Activated naive CD8-positive, alpha-beta T cell treated with anti-CD3 and anti-CD28 coated beads, Interleukin-2, amount 10 ng/mL, durations not matched to agents 7 days and 5 days (primary cell): ENCODE data around the gene ARHGAP44. TPM values are rescaled to one million over a fixed set of nuclear protein-coding genes. Genes with fewer than 3 reads are reported as not detected.

Source experiments
- ATAC-seq: fragments of 150-1000 bp; cut with Tn5 transposase; one replicate; pipeline ENCODE4 v1.10.0; 2021; ENCODE audit warnings: low read depth, moderate library complexity
- POLR2A ChIA-PET: fragments of 350-600 bp; sonication (Branson Sonifier 250); formaldehyde crosslinking; loops from one replicate; lab custom pipeline; 2021; ENCODE audit warnings: antibody characterized with exemption; lab: Charles Lee
- DNase-seq: peaks from one replicate; pipeline ENCODE4 v3.0.0; 2021
- H3K27ac Mint-ChIP-seq: one replicate; pipeline ENCODE4 v1.8.0; 2022; ENCODE audit warnings: mild to moderate bottlenecking, mixed read lengths
- H3K27me3 Mint-ChIP-seq: one replicate; pipeline ENCODE4 v1.8.0; 2022; ENCODE audit warnings: mild to moderate bottlenecking, moderate library complexity, mixed read lengths
- H3K36me3 Mint-ChIP-seq: one replicate; pipeline ENCODE4 v1.8.0; 2021; ENCODE audit warnings: mild to moderate bottlenecking, mixed read lengths
- H3K4me1 Mint-ChIP-seq: one replicate; pipeline ENCODE4 v1.8.0; 2021; ENCODE audit warnings: mixed read lengths
- H3K4me3 Mint-ChIP-seq: one replicate; pipeline ENCODE4 v1.8.0; 2022; ENCODE audit warnings: mild to moderate bottlenecking, moderate library complexity, mixed read lengths
- H3K9me3 Mint-ChIP-seq: one replicate; pipeline ENCODE4 v1.8.0; 2021; ENCODE audit warnings: mixed read lengths
- total RNA-seq, 2 experiments: library from RNA; stranded (reverse); gene quantifications; one replicate each; pipeline ENCODE4 v1.2.3, GENCODE V29; 2021

The ARHGAP44 gene
- total RNA-seq, 2 experiments from 2014 or later = not detected

DNA sequence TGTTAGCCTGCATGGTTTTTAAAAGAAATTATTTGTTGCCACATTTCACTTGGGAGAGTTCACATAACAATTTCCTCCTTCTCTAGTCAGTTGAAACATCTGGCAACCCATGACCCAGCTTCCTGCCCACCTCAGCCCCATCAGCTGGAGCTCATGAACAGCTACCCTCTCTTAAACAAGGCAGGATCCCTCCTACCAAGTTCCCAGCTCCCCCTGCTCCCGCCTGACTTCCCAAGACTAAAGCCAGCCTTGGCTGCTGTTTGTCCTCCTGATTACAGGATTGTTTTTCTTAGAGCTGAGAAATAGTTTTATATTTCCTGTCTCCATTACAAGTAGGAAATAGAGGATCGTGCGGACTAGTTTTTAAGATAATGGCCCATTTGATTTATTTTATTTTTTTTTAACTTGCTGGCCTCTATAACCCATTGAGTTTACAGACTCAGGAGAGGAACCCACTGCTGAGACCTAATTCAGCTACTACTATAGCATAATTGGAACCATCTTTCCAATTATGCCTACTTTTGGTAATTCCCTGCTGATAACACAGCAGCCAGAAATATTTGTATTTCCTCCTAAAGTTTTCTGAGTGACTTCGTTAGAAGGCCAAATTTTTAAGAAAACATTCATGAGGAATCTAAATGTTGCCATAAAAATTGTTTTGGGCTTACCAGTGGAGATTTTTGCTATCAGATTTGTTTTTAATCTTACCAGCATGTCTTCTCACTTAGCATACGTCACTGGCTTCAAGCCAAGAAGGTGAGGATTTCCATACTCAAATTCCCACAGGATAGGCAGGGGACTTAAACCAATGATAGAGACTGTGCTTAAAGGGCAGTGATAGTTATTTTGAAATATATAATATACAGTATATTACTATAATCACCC is 138.5 kb downstream of the ARHGAP44 start:
- Mint-ChIP-seq H3K9me3 (no peaks in the 10 kb centered on the region), H3K4me1 (no peaks in the 10 kb centered on the region), H3K27ac (no peak overlapping the region), H3K36me3 (no peaks in the 10 kb centered on the region), H3K4me3 (no peak overlapping the region), H3K27me3 (no peaks in the 10 kb centered on the region)
- POLR2A ChIA-PET = no interaction called here
- DNase-seq (no peak), ATAC-seq (no peak)

DNA sequence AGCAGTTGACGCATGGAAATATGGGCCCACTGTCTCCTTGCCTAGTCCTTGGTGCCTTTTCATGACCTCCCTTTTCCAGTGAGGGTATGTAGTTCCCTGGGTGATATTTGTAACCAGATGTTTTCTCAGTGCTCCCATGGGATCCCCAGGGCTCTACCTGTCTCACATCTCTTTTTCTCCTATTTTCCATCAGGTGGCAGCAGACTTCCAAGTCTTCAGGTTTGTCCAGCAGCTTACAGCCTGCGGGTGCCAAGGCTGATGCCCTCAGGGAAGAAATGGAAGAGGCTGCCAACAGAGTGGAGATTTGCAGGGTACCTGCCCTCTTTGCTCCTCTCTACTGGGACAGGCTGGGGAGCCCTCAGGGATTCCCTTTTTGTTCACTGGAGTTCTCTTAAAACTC is 139.4 kb downstream of the ARHGAP44 start:
- H3K36me3 Mint-ChIP-seq = no peaks in the 10 kb centered on the region
- no peak for ATAC-seq
- POLR2A ChIA-PET = no interaction called here

DNA sequence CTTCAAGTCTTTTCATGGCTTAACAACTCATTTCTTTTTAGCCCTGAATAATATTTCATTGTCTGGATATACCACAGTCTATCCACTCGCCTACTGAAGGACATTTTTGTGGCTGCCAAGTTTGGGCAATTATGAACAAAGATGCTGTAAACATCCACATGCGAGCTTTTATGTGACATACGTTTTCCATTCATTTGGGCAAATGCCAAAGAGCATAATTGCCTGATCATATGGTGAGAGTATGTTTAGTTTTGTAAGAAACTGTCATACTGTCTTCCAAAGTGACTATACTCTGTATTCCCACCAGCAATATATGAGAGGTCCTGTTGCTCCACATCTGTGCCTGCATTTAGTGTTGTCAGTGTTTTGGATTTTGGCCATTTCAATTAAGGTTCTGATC is 147.2 kb downstream of the ARHGAP44 start:
- no peak overlapping the region for H3K27ac Mint-ChIP-seq
- no peaks in the 10 kb centered on the region for H3K36me3 Mint-ChIP-seq
- H3K4me1 Mint-ChIP-seq = no peaks in the 10 kb centered on the region
- peaks cover under 1% of the 10 kb centered on the region for H3K27me3 Mint-ChIP-seq
- DNase-seq (no peak), ATAC-seq (no peak)
- no peak overlapping the region for H3K4me3 Mint-ChIP-seq
- POLR2A ChIA-PET = no interaction called here
- H3K9me3 Mint-ChIP-seq = peaks cover 5% of the 10 kb centered on the region

More for the DNA sequence above, 139.4 kb downstream of the ARHGAP44 start:
- H3K4me3 Mint-ChIP-seq = no peak overlapping the region
- no peak overlapping the region for H3K27ac Mint-ChIP-seq
- peaks cover 2% of the 10 kb centered on the region for H3K9me3 Mint-ChIP-seq
- H3K27me3 Mint-ChIP-seq = no peaks in the 10 kb centered on the region
- H3K4me1 Mint-ChIP-seq = no peaks in the 10 kb centered on the region
- no peak for DNase-seq

DNA sequence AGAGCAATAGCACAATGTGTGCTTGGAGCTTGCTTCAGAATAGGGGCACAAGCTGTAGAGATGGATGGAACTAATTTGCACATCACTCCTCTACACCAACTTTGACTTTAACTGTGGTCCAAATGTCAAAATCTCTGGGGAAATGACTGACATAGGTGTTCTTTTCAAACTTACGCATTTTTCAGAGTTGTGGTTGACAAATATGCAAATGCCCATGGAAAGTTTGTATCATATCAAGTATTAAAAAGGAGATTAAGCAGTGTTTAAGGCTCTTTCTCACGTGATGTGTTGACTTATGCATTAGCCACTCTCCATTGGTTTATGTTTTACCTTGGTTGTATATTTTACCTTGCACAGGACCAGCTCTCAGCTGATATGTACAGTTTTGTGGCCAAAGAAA is 151.4 kb downstream of the ARHGAP44 start:
- no peaks in the 10 kb centered on the region for H3K36me3 Mint-ChIP-seq
- POLR2A ChIA-PET = no interaction called here

DNA sequence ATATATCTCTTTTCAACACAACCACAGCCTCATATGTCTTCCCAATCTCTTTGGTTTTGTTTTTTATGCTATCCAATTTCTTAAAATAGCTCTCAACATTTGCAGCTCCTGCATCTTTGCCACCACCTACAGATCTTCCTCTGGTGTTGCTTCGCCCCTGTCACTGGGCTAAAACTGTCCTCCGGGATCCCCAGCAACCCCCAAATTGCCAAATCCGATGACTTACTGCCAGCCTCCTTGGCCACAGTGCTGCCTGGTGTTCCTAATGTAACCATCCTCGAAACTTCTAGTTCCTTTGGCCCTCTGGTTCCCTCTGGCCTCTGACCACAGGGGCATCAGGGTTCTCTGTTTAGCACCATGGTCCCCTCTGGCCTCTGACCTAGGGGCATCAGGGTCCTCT is 157.7 kb downstream of the ARHGAP44 start:
- Mint-ChIP-seq H3K4me3 (no peak overlapping the region), H3K4me1 (no peaks in the 10 kb centered on the region), H3K27ac (no peak overlapping the region), H3K9me3 (no peaks in the 10 kb centered on the region), H3K27me3 (no peaks in the 10 kb centered on the region), H3K36me3 (no peaks in the 10 kb centered on the region)
- DNase-seq = no peak
- POLR2A ChIA-PET = no interaction called here
- ATAC-seq = no peak

More for the DNA sequence above, 151.4 kb downstream of the ARHGAP44 start:
- no peak for ATAC-seq
- DNase-seq = no peak
- Mint-ChIP-seq H3K4me1 (no peaks in the 10 kb centered on the region), H3K27ac (no peak overlapping the region), H3K27me3 (peaks cover 2% of the 10 kb centered on the region), H3K4me3 (no peak overlapping the region), H3K9me3 (peaks cover 1% of the 10 kb centered on the region)

DNA sequence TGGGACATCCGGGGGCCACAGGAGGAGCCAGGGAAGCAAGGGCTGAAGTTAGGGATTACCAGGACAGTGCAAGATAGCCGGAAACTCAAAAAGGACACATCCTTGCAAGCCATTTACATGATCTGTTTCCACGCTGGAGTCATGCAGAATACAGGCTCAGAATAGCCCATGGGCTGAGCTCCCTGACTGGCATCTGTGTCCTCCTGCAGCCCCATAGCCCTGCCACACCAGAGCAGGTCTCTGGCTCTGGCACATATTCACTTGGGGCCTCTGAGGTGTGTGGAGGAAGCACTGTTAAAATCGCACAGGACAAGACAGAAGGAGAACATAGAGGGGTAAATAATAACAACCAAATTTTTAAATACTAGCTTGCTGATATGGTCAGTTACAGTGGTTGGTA is 162.7 kb downstream of the ARHGAP44 start:
- Mint-ChIP-seq H3K4me3 (no peak overlapping the region), H3K4me1 (no peaks in the 10 kb centered on the region), H3K36me3 (no peaks in the 10 kb centered on the region), H3K27me3 (no peaks in the 10 kb centered on the region), H3K9me3 (peaks cover 1% of the 10 kb centered on the region), H3K27ac (no peak overlapping the region)
- DNase-seq (no peak), ATAC-seq (no peak)
- POLR2A ChIA-PET = no interaction called here

DNA sequence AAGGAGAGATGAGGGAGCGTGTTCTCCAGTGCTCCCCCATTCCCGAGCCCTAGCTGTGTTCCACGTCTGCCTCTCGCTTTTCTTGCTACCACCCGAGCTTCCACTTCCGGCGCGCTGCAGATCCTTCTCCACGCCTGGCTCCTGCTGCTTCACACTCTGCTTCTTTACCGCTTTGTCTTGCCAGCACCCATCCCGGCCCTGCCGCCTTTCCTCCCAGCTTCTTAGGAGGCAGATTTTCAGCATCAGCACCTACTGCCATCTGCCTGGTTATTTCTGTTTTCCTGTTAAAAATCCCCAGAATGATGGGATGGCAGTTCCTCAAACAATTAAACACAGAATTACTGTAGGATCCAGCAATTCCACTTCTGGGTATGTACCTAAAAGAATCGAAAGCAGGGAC is 163.9 kb downstream of the ARHGAP44 start:
- no peaks in the 10 kb centered on the region for H3K36me3 Mint-ChIP-seq
- H3K4me3 Mint-ChIP-seq = no peak overlapping the region

DNA sequence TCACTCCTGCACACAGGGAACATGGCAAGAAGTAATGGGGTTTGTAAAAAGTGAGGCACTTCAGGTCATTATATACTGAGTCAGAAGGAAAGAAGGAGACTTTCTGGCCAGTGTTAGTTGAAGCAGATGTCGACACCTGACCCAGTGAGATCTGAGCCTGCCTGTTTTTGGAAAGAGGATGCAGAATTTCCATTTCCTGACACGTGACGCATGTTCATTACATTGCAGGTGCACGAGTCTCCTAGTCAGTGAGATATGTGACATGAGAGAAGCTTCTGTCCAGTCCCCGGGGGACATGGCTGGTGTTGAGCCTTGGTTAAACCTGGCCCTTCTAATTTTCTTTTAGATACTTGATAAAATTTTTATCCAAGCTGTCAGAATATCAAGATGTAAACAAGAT is 166.2 kb downstream of the ARHGAP44 start:
- ATAC-seq = no peak
- Mint-ChIP-seq H3K27ac (no peak overlapping the region), H3K27me3 (no peaks in the 10 kb centered on the region), H3K36me3 (no peaks in the 10 kb centered on the region), H3K4me1 (no peaks in the 10 kb centered on the region), H3K4me3 (no peak overlapping the region), H3K9me3 (peaks cover 3% of the 10 kb centered on the region)
- POLR2A ChIA-PET = no interaction called here
- no peak for DNase-seq

More for the DNA sequence above, 163.9 kb downstream of the ARHGAP44 start:
- H3K27ac Mint-ChIP-seq = no peak overlapping the region
- POLR2A ChIA-PET = interaction anchor here (0.6 kb wide), 1 partner anchor 93 kb away, joined by 3 read pairs; no protein-coding TSS in a partner anchor
- H3K27me3 Mint-ChIP-seq = no peaks in the 10 kb centered on the region
- DNase-seq = no peak
- H3K9me3 Mint-ChIP-seq = peaks cover 3% of the 10 kb centered on the region
- no peak for ATAC-seq
- no peaks in the 10 kb centered on the region for H3K4me1 Mint-ChIP-seq

DNA sequence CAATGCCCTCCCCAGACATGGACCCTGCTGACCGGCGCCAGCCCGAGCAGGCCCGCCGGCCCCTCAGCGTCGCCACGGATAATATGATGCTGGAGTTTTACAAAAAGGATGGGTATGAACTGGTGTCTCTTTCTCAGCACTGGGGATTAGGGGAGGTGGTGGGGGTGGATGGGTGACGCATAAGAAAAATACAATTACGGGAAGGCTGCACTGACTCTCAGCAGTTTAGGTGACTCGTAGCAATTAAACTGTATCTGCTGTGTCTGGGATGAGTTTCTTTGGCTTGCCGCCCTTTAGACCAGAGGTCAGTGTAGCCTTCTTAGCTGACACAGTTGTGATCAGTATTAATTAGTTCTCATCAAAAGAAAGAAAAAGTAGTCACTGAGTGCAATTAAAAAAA is 169.5 kb downstream of the ARHGAP44 start:
- DNase-seq = no peak
- H3K27me3 Mint-ChIP-seq = no peaks in the 10 kb centered on the region
- no peak for ATAC-seq
- H3K36me3 Mint-ChIP-seq = no peaks in the 10 kb centered on the region
- POLR2A ChIA-PET = no interaction called here
- no peaks in the 10 kb centered on the region for H3K4me1 Mint-ChIP-seq
- no peak overlapping the region for H3K4me3 Mint-ChIP-seq
- no peak overlapping the region for H3K27ac Mint-ChIP-seq
- H3K9me3 Mint-ChIP-seq = peaks cover 3% of the 10 kb centered on the region

DNA sequence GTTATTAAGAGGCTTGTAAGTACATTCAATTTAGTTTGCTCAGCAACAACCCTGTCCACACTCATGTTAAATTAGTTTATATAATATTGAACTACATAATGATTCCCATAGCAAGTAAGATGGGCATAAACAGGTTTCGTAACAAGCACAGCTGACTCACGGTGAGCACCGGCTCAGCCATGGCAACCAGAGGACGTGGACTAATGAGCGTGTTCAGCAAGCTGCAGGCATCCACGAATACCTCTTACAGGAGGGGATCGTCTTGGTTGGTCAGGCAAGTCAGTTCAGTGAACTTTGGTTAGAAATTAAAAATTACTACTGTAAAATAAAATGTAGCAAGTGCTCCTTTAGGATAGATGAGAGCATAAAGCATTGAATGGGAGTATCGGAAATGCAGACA is 170.1 kb downstream of the ARHGAP44 start:
- H3K4me3 Mint-ChIP-seq = no peak overlapping the region
- no peak for ATAC-seq
- POLR2A ChIA-PET = no interaction called here

DNA sequence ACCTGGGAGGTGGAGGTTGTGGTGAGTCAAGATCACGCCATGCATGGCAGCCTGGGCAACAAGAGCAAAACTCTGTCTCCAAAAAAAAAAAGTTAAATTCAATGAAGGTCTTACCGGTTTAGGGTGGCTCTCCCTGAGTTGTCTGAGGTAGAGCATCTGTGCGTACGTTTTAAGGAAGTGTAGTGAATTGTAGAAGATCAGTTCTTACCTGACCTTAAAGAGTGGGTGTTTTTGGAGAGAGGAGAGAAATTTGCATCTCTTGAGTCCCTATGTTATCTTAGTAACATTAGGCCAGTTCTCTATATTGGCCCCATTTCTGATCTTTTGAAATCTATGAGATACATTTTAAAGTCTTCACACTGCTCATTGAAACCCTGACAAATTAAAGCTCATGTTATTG is 172.4 kb downstream of the ARHGAP44 start:
- H3K4me3 Mint-ChIP-seq = no peak overlapping the region
- H3K36me3 Mint-ChIP-seq = no peaks in the 10 kb centered on the region
- no peaks in the 10 kb centered on the region for H3K27me3 Mint-ChIP-seq
- peaks cover 2% of the 10 kb centered on the region for H3K9me3 Mint-ChIP-seq
- DNase-seq = no peak
- no peak overlapping the region for H3K27ac Mint-ChIP-seq
- ATAC-seq = no peak
- no peaks in the 10 kb centered on the region for H3K4me1 Mint-ChIP-seq
- POLR2A ChIA-PET = no interaction called here

More for the DNA sequence above, 170.1 kb downstream of the ARHGAP44 start:
- H3K27me3 Mint-ChIP-seq = no peaks in the 10 kb centered on the region
- no peak for DNase-seq
- peaks cover 3% of the 10 kb centered on the region for H3K9me3 Mint-ChIP-seq
- H3K36me3 Mint-ChIP-seq = no peaks in the 10 kb centered on the region
- no peaks in the 10 kb centered on the region for H3K4me1 Mint-ChIP-seq
- no peak overlapping the region for H3K27ac Mint-ChIP-seq

DNA sequence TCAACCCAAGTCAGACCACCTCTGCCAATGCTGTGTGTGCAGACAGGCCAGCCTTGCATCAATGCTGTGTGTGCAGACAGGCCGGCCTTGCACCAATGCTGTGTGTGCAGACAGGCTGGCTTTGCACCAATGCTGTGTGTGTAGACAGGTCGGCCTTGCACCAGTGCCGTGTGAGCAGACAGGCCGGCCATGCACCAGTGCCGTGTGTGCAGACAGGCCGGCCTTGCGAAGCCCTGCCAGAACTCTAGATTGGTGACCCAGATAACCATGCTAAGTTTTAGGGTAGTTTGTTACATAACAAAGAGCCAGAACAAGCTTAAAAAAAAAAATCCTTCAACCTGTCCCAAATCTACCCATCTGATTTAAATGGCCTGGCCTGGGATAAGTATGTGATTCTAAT is 174.2 kb downstream of the ARHGAP44 start:
- no peaks in the 10 kb centered on the region for H3K9me3 Mint-ChIP-seq
- H3K36me3 Mint-ChIP-seq = no peaks in the 10 kb centered on the region
- H3K4me3 Mint-ChIP-seq = no peak overlapping the region
- H3K27me3 Mint-ChIP-seq = no peaks in the 10 kb centered on the region
- no peak overlapping the region for H3K27ac Mint-ChIP-seq
- DNase-seq (no peak), ATAC-seq (no peak)
- POLR2A ChIA-PET = no interaction called here
- H3K4me1 Mint-ChIP-seq = no peaks in the 10 kb centered on the region

DNA sequence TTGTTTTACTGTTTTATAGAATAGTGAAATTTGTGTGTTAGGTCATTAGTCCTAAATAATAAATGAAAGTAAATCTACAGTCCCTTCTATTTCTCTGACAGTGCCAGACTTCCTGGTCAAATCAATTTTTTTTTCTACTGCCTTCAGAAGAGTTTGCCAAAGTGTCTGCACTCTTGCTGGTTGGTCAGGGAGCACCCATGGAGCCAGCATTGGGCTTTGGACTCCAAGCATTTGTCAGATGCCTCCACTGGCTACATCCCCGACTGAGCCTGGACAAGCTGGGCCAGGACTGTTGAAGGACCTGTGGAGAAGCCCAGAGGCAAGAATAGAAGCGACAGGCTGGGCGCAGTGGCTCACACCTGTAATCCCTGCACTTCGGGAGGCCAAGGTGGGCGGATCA is 174.9 kb downstream of the ARHGAP44 start:
- Mint-ChIP-seq H3K4me1 (no peaks in the 10 kb centered on the region), H3K36me3 (no peaks in the 10 kb centered on the region), H3K27ac (no peak overlapping the region), H3K9me3 (no peaks in the 10 kb centered on the region), H3K27me3 (no peaks in the 10 kb centered on the region), H3K4me3 (no peak overlapping the region)
- ATAC-seq (no peak), DNase-seq (no peak)
- POLR2A ChIA-PET = no interaction called here

DNA sequence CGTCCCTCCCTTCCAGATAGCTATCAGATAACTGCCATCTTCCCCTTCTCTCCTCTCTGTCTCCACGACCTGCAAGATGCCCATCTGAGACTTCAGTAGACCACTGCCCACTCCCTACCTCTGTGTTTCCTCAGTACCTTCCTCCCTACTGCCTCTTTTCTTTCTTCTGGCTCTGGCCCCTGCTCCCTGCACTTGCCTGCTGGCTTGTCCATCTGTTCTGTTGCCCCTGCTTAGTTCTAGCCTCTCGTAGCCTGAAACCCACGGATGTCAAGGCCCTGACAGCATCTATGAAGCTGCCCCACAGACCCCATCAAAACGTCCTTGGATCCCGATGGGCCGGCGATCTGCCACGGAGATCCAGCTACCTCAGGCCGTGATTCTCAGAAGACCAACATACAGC is 175.5 kb downstream of the ARHGAP44 start:
- no peaks in the 10 kb centered on the region for H3K9me3 Mint-ChIP-seq
- no peak overlapping the region for H3K27ac Mint-ChIP-seq
- ATAC-seq = no peak
- H3K4me3 Mint-ChIP-seq = no peak overlapping the region
- no peaks in the 10 kb centered on the region for H3K27me3 Mint-ChIP-seq
- DNase-seq = no peak
- no peaks in the 10 kb centered on the region for H3K36me3 Mint-ChIP-seq
- POLR2A ChIA-PET = no interaction called here
- no peaks in the 10 kb centered on the region for H3K4me1 Mint-ChIP-seq
